B cell (primary cell): ENCODE data around the gene IFNW1. TPM values are rescaled to one million over a fixed set of nuclear protein-coding genes. Genes with fewer than 3 reads are reported as not detected.
"Not testable (repeated sequence)": the region's sequence is repeated elsewhere in the genome, so short reads cannot be mapped to it uniquely, and the experiment has no call there.

ENCODE experiments used
- ATAC-seq: fragments of 200-7000 bp; cut with Tn5 transposase; one replicate; pipeline ENCODE4 v1.10.0; 2021; ENCODE audit warnings: low read depth, mild to moderate bottlenecking, moderate number of reproducible peaks, moderate library complexity
- CTCF ChIA-PET: fragments of 350-600 bp; sonication (Branson Sonifier 250); formaldehyde crosslinking; loops from one replicate; lab custom pipeline; 2021; ENCODE audit warnings: antibody characterized with exemption, inconsistent platforms; lab: Charles Lee
- POLR2A ChIA-PET: fragments of 350-600 bp; sonication (Branson Sonifier 250); formaldehyde crosslinking; loops from one replicate; lab custom pipeline; 2021; ENCODE audit warnings: antibody characterized with exemption; lab: Charles Lee
- DNase-seq: peaks from one replicate; pipeline ENCODE4 v3.0.0; 2013
- H2AFZ ChIP-seq: 2 replicates; pipeline ENCODE4 v1.6.1; 2012; ENCODE audit warnings: mild to moderate bottlenecking, low read depth, low read length; ENCODE audit not compliant: insufficient read depth, poor library complexity, severe bottlenecking
- H3K27ac ChIP-seq, 2 donors: 1 replicate in 1 of 2; 2 replicates in 1 of 2; pipeline ENCODE4 v1.5.1; 2012 to 2013; ENCODE audit warnings: low read length in 2 of 2, mild to moderate bottlenecking in 2 of 2, moderate library complexity in 1 of 2
- H3K27me3 ChIP-seq, 4 experiments: fragments of 200-600 bp in 1 of 4; sonication (generic) in 1 of 4; replicated peaks in 1 of 4; 1 replicate in 2 of 4; 2 replicates in 2 of 4; pipeline versions ENCODE4 v1.6.1 to v1.7.0; 2013 to 2016; ENCODE audit warnings: low read length in 3 of 4, mild to moderate bottlenecking in 2 of 4, mixed read lengths in 1 of 4, moderate library complexity in 1 of 4; ENCODE audit not compliant: insufficient read depth in 4 of 4, control insufficient read depth in 3 of 4; ENCODE audit errors: control extremely low read depth in 1 of 4
- H3K36me3 ChIP-seq, 2 experiments: replicated peaks in 1 of 2; 1 replicate in 1 of 2; 2 replicates in 1 of 2; pipeline versions ENCODE4 v1.6.1 to v1.7.1; 2013; ENCODE audit warnings: low read length in 1 of 2; ENCODE audit not compliant: insufficient read depth in 2 of 2, control insufficient read depth in 1 of 2; ENCODE audit errors: control extremely low read depth in 1 of 2, extremely low read depth in 1 of 2
- H3K4me1 ChIP-seq, 2 donors: fragments of 200-600 bp in 1 of 2; sonication (generic) in 1 of 2; 1 replicate in 1 of 2; 2 replicates in 1 of 2; pipeline versions ENCODE4 v1.5.1 to v1.6.1; 2013 to 2017; ENCODE audit warnings: low read length in 2 of 2; ENCODE audit not compliant: control insufficient read depth in 2 of 2, insufficient read depth in 2 of 2
- H3K4me2 ChIP-seq: replicated peaks from 2 replicates; pipeline ENCODE3; 2012; ENCODE audit warnings: mild to moderate bottlenecking, low read depth, low read length; ENCODE audit not compliant: poor library complexity, severe bottlenecking
- H3K4me3 ChIP-seq, 5 experiments: fragments of 200-600 bp in 1 of 5; sonication (generic) in 1 of 5; 1 replicate in 3 of 5; 2 replicates in 2 of 5; pipeline versions ENCODE4 v1.5.1 to v1.7.0; 2011 to 2016; ENCODE audit warnings: low read length in 4 of 5, mild to moderate bottlenecking in 4 of 5, low read depth in 2 of 5, control low read depth in 1 of 5, moderate library complexity in 1 of 5; ENCODE audit not compliant: insufficient read depth in 1 of 5; ENCODE audit errors: control extremely low read depth in 1 of 5, extremely low read depth in 1 of 5
- H3K79me2 ChIP-seq: fragments of 200-600 bp; sonication (generic); one replicate; pipeline ENCODE4 v1.6.0; 2016; ENCODE audit warnings: low read length; ENCODE audit not compliant: control insufficient read depth, insufficient read depth
- H3K9ac ChIP-seq: fragments of 200-600 bp; sonication (generic); 2 replicates; pipeline ENCODE4 v1.6.1; 2017; ENCODE audit warnings: mild to moderate bottlenecking, low read length, moderate library complexity
- H3K9me3 ChIP-seq, 3 donors: one replicate each; pipeline versions ENCODE4 v1.6.1 to v1.7.1; 2013; ENCODE audit warnings: low read length in 2 of 3; ENCODE audit not compliant: control insufficient read depth in 2 of 3, insufficient read depth in 1 of 3; ENCODE audit errors: control extremely low read depth in 1 of 3
- H4K20me1 ChIP-seq: 2 replicates; pipeline ENCODE4 v1.6.0; 2012; ENCODE audit warnings: mild to moderate bottlenecking, low read length; ENCODE audit not compliant: insufficient read depth, control insufficient read depth, poor library complexity, severe bottlenecking
- H3K27ac Mint-ChIP-seq: one replicate; pipeline ENCODE4 v1.8.0; 2021; ENCODE audit warnings: mixed read lengths
- H3K27me3 Mint-ChIP-seq: one replicate; pipeline ENCODE4 v1.8.0; 2021; ENCODE audit warnings: mixed read lengths
- H3K4me1 Mint-ChIP-seq: one replicate; pipeline ENCODE4 v1.8.0; 2021; ENCODE audit warnings: mixed read lengths
- H3K4me3 Mint-ChIP-seq: one replicate; pipeline ENCODE4 v1.8.0; 2021; ENCODE audit warnings: mixed read lengths
- H3K9me3 Mint-ChIP-seq: one replicate; pipeline ENCODE4 v1.8.0; 2022; ENCODE audit warnings: mixed read lengths; ENCODE audit not compliant: insufficient read depth
- CTCF ChIP-seq: fragments of 200-600 bp; IDR thresholded peaks from one replicate; pipeline ENCODE4 v1.8.0; 2022; ENCODE audit warnings: antibody characterized with exemption, mild to moderate bottlenecking
- EZH2 ChIP-seq: IDR thresholded peaks from 2 replicates; pipeline ENCODE4 v1.6.1; 2012; ENCODE audit warnings: borderline replicate concordance, low read depth, mild to moderate bottlenecking, moderate library complexity, low read length; ENCODE audit not compliant: insufficient read depth, poor library complexity, severe bottlenecking
- WGBS: methylation state at CpG from one replicate; pipeline ENCODE4 v1.1.5; 2013; ENCODE audit warnings: missing lambda C conversion rate; ENCODE audit not compliant: insufficient coverage; 5-methylcytosine and 5-hydroxymethylcytosine counted together
- intact Hi-C: fragments of 100-400 bp; cut with micrococcal nuclease; formaldehyde crosslinking; loops from one replicate; pipeline ENCODE4 v1.10.0; 2022
- polyA plus RNA-seq: library from polyadenylated mRNA; depleted of rRNA; stranded (reverse); fragments of >200 nt; gene quantifications from 2 replicates; pipeline ENCODE4 v1.2.3, GENCODE V29; 2012
- total RNA-seq, 2 donors: library from RNA; stranded (reverse); fragments of 120-200 nt in 1 of 2; gene quantifications; 1 replicate in 1 of 2; 2 replicates in 1 of 2; pipeline versions ENCODE4 v1.2.3 to v1.2.4, GENCODE V29; 2013 to 2022

IFNW1 gene
- total and polyA plus RNA-seq, 2 donors (not counting 1 experiment from before 2014, with no cell fraction given) = not detected

- no peak for ATAC-seq
- intact Hi-C loops = no loop called here
- H3K9me3 ChIP-seq = no peaks in the 10 kb centered on the region
- H3K4me3 Mint-ChIP-seq = no peak overlapping the region
- peaks cover 3% of the 10 kb centered on the region for H3K4me1 Mint-ChIP-seq
- DNase-seq = no peak
- H3K36me3 ChIP-seq = no peaks in the 10 kb centered on the region
- H3K79me2 ChIP-seq = no peaks in the 10 kb centered on the region
- no peak overlapping the region for H3K4me2 ChIP-seq
- no peak overlapping the region for H3K9ac ChIP-seq
- peaks cover 5% of the 10 kb centered on the region for H3K27me3 Mint-ChIP-seq
- TF ChIP-seq CTCF = no peak
- no peak for TF ChIP-seq EZH2
- no peaks in the 10 kb centered on the region for H3K4me1 ChIP-seq
- no peak overlapping the region for H3K27ac Mint-ChIP-seq
- WGBS = no CpG with 5 or more reads among the region's 1 CpG
- no peaks in the 10 kb centered on the region for H3K27me3 ChIP-seq
- H3K9me3 Mint-ChIP-seq = no peaks in the 10 kb centered on the region
- no peak overlapping the region for H2AFZ ChIP-seq
- ChIA-PET CTCF (no interaction called here), POLR2A (no interaction called here)
- no peak overlapping the region for H3K27ac ChIP-seq
- H4K20me1 ChIP-seq = no peaks in the 10 kb centered on the region
- H3K4me3 ChIP-seq = no peak overlapping the region
Measured at GRCh38 chr9:21137020-21137419, 4.6 kb downstream of the IFNW1 start.

GRCh38 chr9:21135736-21136135, 5.9 kb downstream of the IFNW1 start:
- Histone ChIP-seq H3K9me3 (no peaks in the 10 kb centered on the region), H3K27me3 (peaks cover 0 to 5% (median 0%) of the 10 kb centered on the region in 4 experiments), H3K36me3 (no peaks in the 10 kb centered on the region), H3K27ac (no peak overlapping the region), H4K20me1 (no peaks in the 10 kb centered on the region), H3K79me2 (no peaks in the 10 kb centered on the region), H2AFZ (no peak overlapping the region), H3K4me3 (no peak overlapping the region), H3K9ac (no peak overlapping the region), H3K4me1 (no peaks in the 10 kb centered on the region), H3K4me2 (no peak overlapping the region)
- no CpG with 5 or more reads among the region's 3 CpGs for WGBS
- no peak overlapping the region for H3K4me3 Mint-ChIP-seq
- POLR2A ChIA-PET = no interaction called here
- H3K27me3 Mint-ChIP-seq = peaks cover 5% of the 10 kb centered on the region
- no peak for ATAC-seq
- TF ChIP-seq EZH2 (no peak), CTCF (no peak)
- intact Hi-C loops = no loop called here
- CTCF ChIA-PET = no interaction called here
- no peaks in the 10 kb centered on the region for H3K4me1 Mint-ChIP-seq
- no peaks in the 10 kb centered on the region for H3K9me3 Mint-ChIP-seq
- DNase-seq = no peak
- H3K27ac Mint-ChIP-seq = no peak overlapping the region

GRCh38 chr9:21128186-21128585, 13.4 kb downstream of the IFNW1 start:
- H3K4me2 ChIP-seq, DNase-seq, H3K4me1 ChIP-seq, H3K4me1 Mint-ChIP-seq, H2AFZ ChIP-seq, H3K9me3 ChIP-seq, H3K4me3 Mint-ChIP-seq, ATAC-seq, H3K9ac ChIP-seq, H3K4me3 ChIP-seq, H3K36me3 ChIP-seq, H3K27me3 ChIP-seq, H3K27ac Mint-ChIP-seq, H3K27ac ChIP-seq, CTCF ChIA-PET, H3K79me2 ChIP-seq, intact Hi-C loops, POLR2A ChIA-PET, H3K9me3 Mint-ChIP-seq, H4K20me1 ChIP-seq: not testable (repeated sequence)
- H3K27me3 Mint-ChIP-seq = peaks cover 20% of the 10 kb centered on the region
